Thyroid gland (tissue), 4 donors: ENCODE results near the gene PCDHGC5. TPM values are rescaled to one million over a fixed set of nuclear protein-coding genes. Genes with fewer than 3 reads are reported as not detected.
A peak's percentile ranks its signal among the peaks of the same experiment; 100 is the strongest.

Experiments
- DNase-seq, 2 donors: peaks; one replicate each; pipeline ENCODE4 v3.0.0-alpha.2; 2019
- H3K27ac ChIP-seq, 3 donors: fragments of 200-600 bp; sonication (generic); 1 replicate in 2 of 3; 2 replicates in 1 of 3; pipeline ENCODE4 v1.5.1; 2016 to 2019; ENCODE audit warnings: mild to moderate bottlenecking in 1 of 3, moderate library complexity in 1 of 3
- H3K27me3 ChIP-seq: fragments of 200-600 bp; sonication (generic); one replicate; pipeline ENCODE4 v1.5.1; 2019
- H3K36me3 ChIP-seq, 2 donors: fragments of 200-600 bp; sonication (generic); one replicate each; pipeline ENCODE4 v1.5.1; 2016 to 2019
- H3K4me1 ChIP-seq, 2 donors: fragments of 200-600 bp; sonication (generic); one replicate each; pipeline ENCODE4 v1.5.1; 2017 to 2019
- H3K4me3 ChIP-seq, 3 donors: fragments of 200-600 bp; sonication (generic); replicated peaks in 1 of 3; 1 replicate in 2 of 3; 2 replicates in 1 of 3; pipeline ENCODE4 v1.5.1; 2016; ENCODE audit warnings: mild to moderate bottlenecking in 1 of 3
- H3K9me3 ChIP-seq: fragments of 200-600 bp; sonication (generic); one replicate; pipeline ENCODE4 v1.5.1; 2017
- POLR2A ChIP-seq, 2 donors: fragments of 450-650 bp; IDR thresholded peaks; one replicate each; pipeline ENCODE4 v1.6.1; 2017; ENCODE audit warnings: antibody characterized with exemption in 2 of 2, mild to moderate bottlenecking in 2 of 2, moderate library complexity in 1 of 2
- WGBS, 2 donors: methylation state at CpG; one replicate each; pipeline ENCODE4 v1.1.5; 2017; 5-methylcytosine and 5-hydroxymethylcytosine counted together
- intact Hi-C: fragments of 100-400 bp; cut with DNase I; formaldehyde crosslinking; loops from one replicate; pipeline ENCODE4 v1.15.1; 2023
- total RNA-seq, 4 donors: library from RNA; depleted of rRNA; stranded (reverse); fragments of >200 nt; gene quantifications; one replicate each; pipeline ENCODE4 v1.2.3, GENCODE V29; 2016
- TF ChIP-seq, protein P1 (sequence below), 6 experiments: fragments of 200-600 bp in 3 of 6; fragments of 450-650 bp in 3 of 6; sonication (generic) in 3 of 6; IDR thresholded peaks; one replicate each; pipeline ENCODE4 v1.5.1; 2016 to 2019; ENCODE audit warnings: antibody characterized with exemption in 6 of 6, mild to moderate bottlenecking in 2 of 6, inconsistent platforms in 1 of 6, moderate library complexity in 1 of 6

PCDHGC5 gene
- total RNA-seq, 4 donors from 2014 or later: 1.8 to 3.4 (median 2.1) TPM

DNA sequence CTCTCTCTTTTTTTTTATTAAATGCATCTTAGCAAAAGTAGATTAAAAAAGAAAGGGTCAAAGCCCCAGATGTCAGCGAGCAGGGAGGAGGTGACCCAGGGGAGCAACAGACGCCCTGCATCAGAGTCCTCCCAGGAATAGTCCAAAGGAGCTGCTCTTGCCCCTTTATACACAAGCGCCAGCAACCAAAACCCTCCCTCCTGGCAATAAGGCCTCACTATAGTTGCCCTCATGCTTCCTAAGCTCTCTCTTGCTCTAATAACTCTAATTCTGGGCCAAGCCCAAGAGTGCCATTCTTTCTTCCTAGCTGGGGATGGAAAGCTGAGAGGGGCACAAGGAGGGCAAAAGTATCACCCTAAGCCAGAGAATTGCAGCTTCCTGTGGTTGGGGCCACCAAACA lies 26.3 kb downstream of the PCDHGC5 start:
- TF ChIP-seq POLR2A (IDR thresholded peaks at IDR 0.05): no peak
- TF ChIP-seq, protein P1, sequence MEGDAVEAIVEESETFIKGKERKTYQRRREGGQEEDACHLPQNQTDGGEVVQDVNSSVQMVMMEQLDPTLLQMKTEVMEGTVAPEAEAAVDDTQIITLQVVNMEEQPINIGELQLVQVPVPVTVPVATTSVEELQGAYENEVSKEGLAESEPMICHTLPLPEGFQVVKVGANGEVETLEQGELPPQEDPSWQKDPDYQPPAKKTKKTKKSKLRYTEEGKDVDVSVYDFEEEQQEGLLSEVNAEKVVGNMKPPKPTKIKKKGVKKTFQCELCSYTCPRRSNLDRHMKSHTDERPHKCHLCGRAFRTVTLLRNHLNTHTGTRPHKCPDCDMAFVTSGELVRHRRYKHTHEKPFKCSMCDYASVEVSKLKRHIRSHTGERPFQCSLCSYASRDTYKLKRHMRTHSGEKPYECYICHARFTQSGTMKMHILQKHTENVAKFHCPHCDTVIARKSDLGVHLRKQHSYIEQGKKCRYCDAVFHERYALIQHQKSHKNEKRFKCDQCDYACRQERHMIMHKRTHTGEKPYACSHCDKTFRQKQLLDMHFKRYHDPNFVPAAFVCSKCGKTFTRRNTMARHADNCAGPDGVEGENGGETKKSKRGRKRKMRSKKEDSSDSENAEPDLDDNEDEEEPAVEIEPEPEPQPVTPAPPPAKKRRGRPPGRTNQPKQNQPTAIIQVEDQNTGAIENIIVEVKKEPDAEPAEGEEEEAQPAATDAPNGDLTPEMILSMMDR (IDR thresholded peaks at IDR 0.05): no peak
- Histone ChIP-seq H3K9me3 (no peaks in the 10 kb centered on the region), H3K27me3 (no peaks in the 10 kb centered on the region), H3K36me3 (peaks cover 9 to 13% of the 10 kb centered on the region in 2 donors), H3K4me3 (no peak overlapping the region), H3K27ac (no peak overlapping the region), H3K4me1 (peaks cover 14 to 37% of the 10 kb centered on the region in 2 donors)
- DNase-seq: no peak
- intact Hi-C loops: loop anchor here (5.0 kb wide), 1 partner anchor 38 kb away; the partner anchor contains the start of gene PCDHGC3
- WGBS, 2 donors: 82 to 90% methylated on average over 3 of the region's 3 CpGs

DNA sequence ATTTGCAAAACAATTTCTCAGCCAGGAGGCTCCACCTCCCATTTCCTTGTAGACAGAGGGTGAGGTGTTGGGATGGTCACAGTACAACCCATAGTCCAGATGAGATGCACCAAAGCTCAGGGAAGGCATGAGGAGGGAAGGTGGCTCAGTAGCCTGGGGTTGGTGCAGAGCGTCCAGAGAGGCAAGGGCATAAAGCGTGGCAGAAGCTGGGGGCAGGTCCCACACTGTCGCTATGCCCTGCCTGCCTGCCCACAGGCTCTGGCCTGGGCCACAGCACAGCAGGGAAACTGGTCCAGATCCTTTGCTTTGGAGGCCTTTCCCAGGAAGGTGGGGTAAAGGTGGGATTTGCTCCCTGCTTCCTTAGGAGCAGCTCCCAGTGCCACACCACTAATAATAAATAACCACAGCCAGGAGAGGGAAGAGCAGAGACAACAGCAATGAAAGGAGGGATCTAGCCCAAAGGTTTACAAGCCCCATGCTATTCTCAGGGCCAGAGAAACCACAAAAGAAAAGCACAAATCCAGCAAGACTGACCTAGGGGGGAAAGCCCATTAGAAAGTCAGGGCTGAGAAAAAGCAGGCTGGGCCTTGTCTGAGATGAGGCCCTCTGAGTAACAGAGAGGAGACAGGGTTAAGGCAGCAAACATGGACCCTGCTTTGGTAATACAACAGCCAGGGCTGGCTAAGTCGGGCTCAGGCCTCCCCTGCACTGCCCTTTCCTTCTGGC lies 27.2 kb downstream of the PCDHGC5 start:
- intact Hi-C loops: loop anchor here (5.0 kb wide), 1 partner anchor 39 kb away; the partner anchor contains the start of gene PCDHGC3
- no peak for DNase-seq
- peaks cover 14 to 41% of the 10 kb centered on the region in 2 donors for H3K4me1 ChIP-seq
- 85 to 100% methylated on average over 3 to 4 of the region's 4 CpGs for WGBS, 2 donors
- H3K27ac ChIP-seq: peak overlapping the region in 1 of 3 donors; percentile 25
- no peaks in the 10 kb centered on the region for H3K27me3 ChIP-seq
- TF ChIP-seq, protein P1 (IDR thresholded peaks at IDR 0.05): no peak
- TF ChIP-seq POLR2A (IDR thresholded peaks at IDR 0.05): no peak
- H3K36me3 ChIP-seq: peaks cover 9 to 13% of the 10 kb centered on the region in 2 donors
- no peak overlapping the region for H3K4me3 ChIP-seq
- no peaks in the 10 kb centered on the region for H3K9me3 ChIP-seq

DNA sequence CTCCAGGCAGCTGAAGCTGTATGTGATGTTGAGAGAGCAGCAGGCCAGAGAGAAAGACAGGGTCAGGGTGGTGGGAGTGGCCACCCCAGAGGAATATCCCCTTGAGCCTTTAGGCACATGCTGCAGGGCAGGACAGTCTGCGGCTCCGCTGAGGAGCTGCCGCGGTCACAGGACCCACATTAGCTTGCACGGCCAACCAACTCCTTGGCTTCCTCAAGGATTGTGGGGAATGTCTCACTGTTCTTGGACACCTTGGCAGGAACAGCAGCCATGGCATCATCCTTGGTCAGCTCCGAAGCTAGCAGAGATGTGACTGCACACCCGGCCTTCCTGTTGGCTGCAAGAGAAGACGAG lies 27.8 kb downstream of the PCDHGC5 start:
- Histone ChIP-seq H3K4me3 (no peak overlapping the region), H3K27me3 (no peaks in the 10 kb centered on the region), H3K36me3 (peaks cover 8 to 9% of the 10 kb centered on the region in 2 donors), H3K27ac (peak overlapping the region in 1 of 3 donors; percentile 25), H3K9me3 (no peaks in the 10 kb centered on the region), H3K4me1 (peaks cover 14 to 45% of the 10 kb centered on the region in 2 donors)
- TF ChIP-seq, protein P1 (IDR thresholded peaks at IDR 0.05): no peak
- no peak for TF ChIP-seq POLR2A (IDR thresholded peaks at IDR 0.05)
- no peak for DNase-seq
- intact Hi-C loops: loop anchor here (5.0 kb wide), 1 partner anchor 39 kb away; the partner anchor contains the start of gene PCDHGC3
- WGBS, 2 donors: 83 to 88% methylated on average over 7 to 8 of the region's 8 CpGs

DNA sequence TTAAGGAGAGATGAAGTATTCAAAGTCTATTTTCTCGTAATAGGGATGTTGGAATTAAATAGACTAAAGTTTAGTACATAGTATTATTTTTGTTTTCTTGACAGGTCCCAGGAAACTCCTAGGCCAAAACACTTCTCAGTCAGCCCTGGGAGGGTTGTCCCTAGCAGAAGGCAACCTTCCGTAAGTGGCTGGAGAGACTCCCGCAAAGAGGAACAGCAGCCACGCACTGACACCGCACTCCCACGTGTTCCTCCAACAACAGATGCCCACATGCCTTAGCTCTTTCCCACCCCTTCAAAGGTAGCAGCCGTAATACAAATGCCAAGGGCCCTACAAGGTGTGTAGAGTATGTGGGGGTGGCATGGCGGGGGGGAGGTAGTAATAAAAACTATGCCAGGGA lies 28.4 kb downstream of the PCDHGC5 start:
- intact Hi-C loops: loop anchor here (5.0 kb wide), 1 partner anchor 40 kb away; the partner anchor contains the start of gene PCDHGC3
- WGBS, 2 donors: 92 to 93% methylated on average over 8 of the region's 8 CpGs
- H3K36me3 ChIP-seq: peaks cover 8 to 9% of the 10 kb centered on the region in 2 donors
- no peak for DNase-seq
- no peaks in the 10 kb centered on the region for H3K9me3 ChIP-seq
- TF ChIP-seq, protein P1 (IDR thresholded peaks at IDR 0.05): no peak
- TF ChIP-seq POLR2A (IDR thresholded peaks at IDR 0.05): no peak
- no peaks in the 10 kb centered on the region for H3K27me3 ChIP-seq
- no peak overlapping the region for H3K4me3 ChIP-seq
- no peak overlapping the region for H3K27ac ChIP-seq
- peaks cover 14 to 46% of the 10 kb centered on the region in 2 donors for H3K4me1 ChIP-seq
